Endothelial cell of umbilical vein (primary cell): ENCODE data around the gene AVPR2. TPM values are rescaled to one million over a fixed set of nuclear protein-coding genes. Genes with fewer than 3 reads are reported as not detected.
A peak's percentile ranks its signal among the peaks of the same experiment; 100 is the strongest.

Experiments used
- BruUV-seq: library from RNA; stranded (reverse); fragments of 400-500 nt; replicated peaks from 2 replicates; lab custom pipeline; 2021; lab: Mats Ljungman, UMichigan
- CTCF ChIA-PET: fragments of 300-600, 350-600 bp; sonication (Branson Sonifier 250); formaldehyde crosslinking; loops from one replicate; lab custom pipeline; 2021; ENCODE audit warnings: antibody characterized with exemption, inconsistent platforms; lab: Charles Lee
- POLR2A ChIA-PET: fragments of 300-600, 350-600 bp; sonication (Branson Sonifier 250); formaldehyde crosslinking; loops from one replicate; lab custom pipeline; 2021; ENCODE audit warnings: antibody characterized with exemption, inconsistent platforms; lab: Charles Lee
- DNase-seq: peaks from one replicate; pipeline ENCODE4 v3.0.0-alpha.2; 2011; ENCODE audit warnings: low read depth, low spot score
- FAIRE-seq: peaks from 2 replicates; lab custom pipeline; 2011; peaks lifted over from hg19 to GRCh38; lab: Jason Lieb, UNC
- H2AFZ ChIP-seq: 2 replicates; pipeline ENCODE4 v1.6.0; 2012; ENCODE audit warnings: low read depth, low read length, control low read depth, inconsistent platforms
- H3K27ac ChIP-seq: 2 replicates; pipeline ENCODE4 v1.5.1; 2011; ENCODE audit warnings: low read depth, mild to moderate bottlenecking, control low read depth, low read length, moderate library complexity; ENCODE audit not compliant: insufficient read depth
- H3K27me3 ChIP-seq, 2 experiments: 2 replicates each; pipeline versions ENCODE4 v1.6.0 to v1.6.1; 2011; ENCODE audit warnings: low read length in 2 of 2, mixed read lengths in 1 of 2; ENCODE audit not compliant: control insufficient read depth in 2 of 2, insufficient read depth in 2 of 2
- H3K36me3 ChIP-seq, 2 experiments: 2 replicates in 1 of 2; 3 replicates in 1 of 2; pipeline ENCODE4 v1.5.1; 2011; ENCODE audit warnings: low read length in 2 of 2, mild to moderate bottlenecking in 1 of 2, moderate library complexity in 1 of 2; ENCODE audit not compliant: control insufficient read depth in 2 of 2, insufficient read depth in 2 of 2; ENCODE audit errors: extremely low read depth in 1 of 2
- H3K4me1 ChIP-seq: 3 replicates; pipeline ENCODE4 v1.5.1; 2011; ENCODE audit warnings: mild to moderate bottlenecking, low read length; ENCODE audit not compliant: control insufficient read depth, insufficient read depth; ENCODE audit errors: extremely low read depth
- H3K4me2 ChIP-seq: 2 replicates; pipeline ENCODE4 v1.6.1; 2011; ENCODE audit warnings: low read length, control low read depth, mixed read lengths; ENCODE audit not compliant: insufficient read depth
- H3K4me3 ChIP-seq, 3 experiments: fragments of 200-600 bp in 1 of 3; sonication (generic), shearing (Covaris generic) in 1 of 3; replicated peaks in 1 of 3; 2 replicates each; pipeline ENCODE4 v1.5.1; 2011 to 2016; ENCODE audit warnings: control low read depth in 3 of 3, low read length in 3 of 3, mild to moderate bottlenecking in 2 of 3, inconsistent platforms in 1 of 3, low read depth in 1 of 3, moderate library complexity in 1 of 3; ENCODE audit not compliant: insufficient read depth in 1 of 3
- H3K79me2 ChIP-seq: 2 replicates; pipeline ENCODE4 v1.6.0; 2012; ENCODE audit warnings: low read length, inconsistent platforms; ENCODE audit not compliant: control insufficient read depth, insufficient read depth
- H3K9ac ChIP-seq: replicated peaks from 2 replicates; pipeline ENCODE3; 2011; ENCODE audit warnings: low read length, control low read depth; ENCODE audit not compliant: insufficient read depth; ENCODE audit errors: extremely low read depth
- H3K9me1 ChIP-seq: replicated peaks from 3 replicates; pipeline ENCODE4 v1.6.0; 2011; ENCODE audit warnings: mild to moderate bottlenecking, low read length; ENCODE audit not compliant: control insufficient read depth, insufficient read depth; ENCODE audit errors: extremely low read depth
- H3K9me3 ChIP-seq: replicated peaks from 2 replicates; pipeline ENCODE4 v1.5.1; 2012; ENCODE audit warnings: low read length, inconsistent platforms; ENCODE audit not compliant: control insufficient read depth, insufficient read depth
- H4K20me1 ChIP-seq: replicated peaks from 2 replicates; pipeline ENCODE3; 2011; ENCODE audit warnings: mild to moderate bottlenecking, low read length; ENCODE audit not compliant: control insufficient read depth, insufficient read depth; ENCODE audit errors: extremely low read depth
- CTCF ChIP-seq, 2 donors: IDR thresholded peaks; 1 replicate in 1 of 2; 2 replicates in 1 of 2; pipeline ENCODE4 v1.5.1; 2011; ENCODE audit warnings: low read length in 2 of 2, mild to moderate bottlenecking in 2 of 2, moderate library complexity in 2 of 2, control low read depth in 1 of 2, inconsistent platforms in 1 of 2, low read depth in 1 of 2; ENCODE audit not compliant: insufficient read depth in 1 of 2; ENCODE audit errors: extremely low read depth in 1 of 2
- EZH2 ChIP-seq: IDR thresholded peaks from 2 replicates; pipeline ENCODE4 v1.6.1; 2012; ENCODE audit warnings: borderline replicate concordance, low read depth, mild to moderate bottlenecking, moderate library complexity, low read length, inconsistent platforms; ENCODE audit not compliant: severe bottlenecking
- FOS ChIP-seq: IDR thresholded peaks from 2 replicates; pipeline ENCODE4 v1.6.1; 2011; ENCODE audit warnings: mild to moderate bottlenecking, low read length, moderate library complexity, borderline replicate concordance; ENCODE audit not compliant: insufficient read depth
- JUN ChIP-seq: IDR thresholded peaks from 2 replicates; pipeline ENCODE4 v1.6.1; 2011; ENCODE audit warnings: borderline replicate concordance, low read depth; ENCODE audit not compliant: insufficient read length, insufficient read depth
- MAX ChIP-seq: IDR thresholded peaks from 2 replicates; pipeline ENCODE4 v1.6.1; 2011; ENCODE audit not compliant: insufficient read depth, insufficient read length
- POLR2A ChIP-seq: IDR thresholded peaks from 2 replicates; pipeline ENCODE4 v1.6.1; 2012; ENCODE audit warnings: low read depth, mild to moderate bottlenecking, control low read depth, low read length
- dilution Hi-C: fragments of 300-500 bp; cut with MboI; formaldehyde crosslinking; loops from one replicate; pipeline ENCODE4 v1.15.0; 2019; ENCODE audit warnings: low sequenced_read_pairs; ENCODE audit not compliant: extremely low pct_ligation_motif_present
- intact Hi-C: fragments of 100-400 bp; cut with micrococcal nuclease; formaldehyde crosslinking; loops from one replicate; pipeline ENCODE4 v1.10.0; 2022
- polyA plus RNA-seq, 4 experiments: library from polyadenylated mRNA; depleted of rRNA in 3 of 4; stranded (reverse) in 3 of 4; unstranded in 1 of 4; fragments of >200 nt; gene quantifications; 2 replicates each; pipeline versions ENCODE4 v1.2.1 to v1.2.3, GENCODE V29; 2011 to 2012; ENCODE audit warnings: missing spikeins in 1 of 4
- total RNA-seq: library from RNA; stranded (reverse); gene quantifications from 2 replicates; pipeline ENCODE4 v1.2.3, GENCODE V29; 2021

The AVPR2 gene
- total and polyA plus RNA-seq, 2 donors (not counting 3 experiments of a cell fraction or from before 2014, with no cell fraction given) = not detected

GRCh38 chrX:153953342-153953830 is 48.9 kb downstream of the AVPR2 start:
- DNase-seq = peak; percentile 42
- H3K4me1 ChIP-seq = peaks cover 21% of the 10 kb centered on the region
- H3K4me3 ChIP-seq = no peak overlapping the region
- H3K27ac ChIP-seq = no peak overlapping the region
- peak; percentile 84 for FAIRE-seq
- H2AFZ ChIP-seq = no peak overlapping the region
- dilution Hi-C loops (no loop called here), intact Hi-C loops (loop anchor here (1.0 to 2.0 kb wide), 2 partner anchors 15 to 189 kb away; partner anchors contain the start of gene PLXNB3)
- no peaks in the 10 kb centered on the region for H3K9me3 ChIP-seq
- H3K36me3 ChIP-seq = peaks cover 21 to 58% of the 10 kb centered on the region in 2 experiments
- H3K9ac ChIP-seq = no peak overlapping the region
- peaks cover 9% of the 10 kb centered on the region for H3K79me2 ChIP-seq
- BruUV-seq = no TSS peak
- ChIA-PET CTCF (no interaction called here), POLR2A (no interaction called here)
- H3K4me2 ChIP-seq = no peak overlapping the region
- H3K9me1 ChIP-seq = no peaks in the 10 kb centered on the region
- H4K20me1 ChIP-seq = no peaks in the 10 kb centered on the region
- H3K27me3 ChIP-seq = no peaks in the 10 kb centered on the region
- TF ChIP-seq MAX (no peak), CTCF (IDR thresholded peaks at IDR 0.05; ENCODE audit: extremely low read depth in 1 of 2, insufficient read depth in 1 of 2, low read depth in 1 of 2, low read length in 2 of 2) (peak; percentile 79 to 84)

GRCh38 chrX:153953892-153954557 is 49.6 kb downstream of the AVPR2 start:
- Histone ChIP-seq H3K27me3 (no peaks in the 10 kb centered on the region), H3K4me2 (no peak overlapping the region), H3K9me1 (no peaks in the 10 kb centered on the region), H3K79me2 (peaks cover 9% of the 10 kb centered on the region), H3K9me3 (no peaks in the 10 kb centered on the region), H3K36me3 (peaks cover 21 to 64% of the 10 kb centered on the region in 2 experiments), H2AFZ (no peak overlapping the region), H3K4me1 (peaks cover 15% of the 10 kb centered on the region), H3K4me3 (no peak overlapping the region), H3K9ac (no peak overlapping the region), H3K27ac (no peak overlapping the region), H4K20me1 (no peaks in the 10 kb centered on the region)
- ChIA-PET CTCF (no interaction called here), POLR2A (no interaction called here)
- dilution Hi-C loops (no loop called here), intact Hi-C loops (loop anchor here (1.0 to 2.0 kb wide), 2 partner anchors 15 to 190 kb away; partner anchors contain the start of gene PLXNB3)
- peak; percentile 5 to 20 for TF ChIP-seq CTCF (IDR thresholded peaks at IDR 0.05; ENCODE audit: extremely low read depth in 1 of 2, insufficient read depth in 1 of 2, low read depth in 1 of 2, low read length in 2 of 2)
- no peak for TF ChIP-seq JUN
- TF ChIP-seq EZH2 = no peak
- TF ChIP-seq FOS = no peak
- no peak for TF ChIP-seq POLR2A
- no TSS peak for BruUV-seq
- FAIRE-seq (no peak), DNase-seq (no peak)
